ENCODE results near the gene ENPEP. TPM values are rescaled to one million over a fixed set of nuclear protein-coding genes. Genes with fewer than 3 reads are reported as not detected.
A peak's percentile ranks its signal among the peaks of the same experiment; 100 is the strongest.
"Not testable (repeated sequence)": the region's sequence is repeated elsewhere in the genome, so short reads cannot be mapped to it uniquely, and the experiment has no call there.

The ENPEP gene
- total RNA-seq, 1 donor from 2014 or later, result 15.3 TPM

GRCh38 chr4:110483516-110483915 lies 7.6 kb downstream of the ENPEP start:
- Mint-ChIP-seq H3K4me1 (peaks cover 71% of the 10 kb centered on the region), H3K9me3 (no peaks in the 10 kb centered on the region), H3K36me3 (no peaks in the 10 kb centered on the region), H3K27me3 (ENCODE audit: low read depth) (no peaks in the 10 kb centered on the region), H3K27ac (peak overlapping the region; percentile 58), H3K4me3 (no peak overlapping the region)
- DNase-seq (ENCODE audit: low spot score in 2 of 2, unreplicated experiment in 2 of 2), result no peak
- TF ChIP-seq CTCF (IDR thresholded peaks at IDR 0.05; ENCODE audit: unreplicated experiment), result no peak

- Mint-ChIP-seq H3K36me3 (no peaks in the 10 kb centered on the region), H3K9me3 (no peaks in the 10 kb centered on the region), H3K4me3 (no peak overlapping the region), H3K4me1 (peaks cover 77% of the 10 kb centered on the region), H3K27me3 (ENCODE audit: low read depth) (no peaks in the 10 kb centered on the region), H3K27ac (peak overlapping the region; percentile 64)
- TF ChIP-seq CTCF (IDR thresholded peaks at IDR 0.05; ENCODE audit: unreplicated experiment), result no peak
- DNase-seq (ENCODE audit: low spot score in 2 of 2, unreplicated experiment in 2 of 2), result no peak
Measured at GRCh38 chr4:110484029-110484428, 8.1 kb downstream of the ENPEP start.

- DNase-seq (ENCODE audit: low spot score in 2 of 2, unreplicated experiment in 2 of 2), result no peak
- Mint-ChIP-seq H3K4me3 (no peak overlapping the region), H3K27ac (peak overlapping the region; percentile 90), H3K4me1 (peaks cover 81% of the 10 kb centered on the region), H3K36me3 (no peaks in the 10 kb centered on the region), H3K27me3 (ENCODE audit: low read depth) (no peaks in the 10 kb centered on the region), H3K9me3 (no peaks in the 10 kb centered on the region)
- TF ChIP-seq CTCF (IDR thresholded peaks at IDR 0.05; ENCODE audit: unreplicated experiment), result no peak
Measured at GRCh38 chr4:110484767-110485166, 8.8 kb downstream of the ENPEP start.

- H3K4me3 Mint-ChIP-seq, result no peak overlapping the region
- H3K4me1 Mint-ChIP-seq, result peaks cover 76% of the 10 kb centered on the region
- H3K27me3 Mint-ChIP-seq (ENCODE audit: low read depth), result no peaks in the 10 kb centered on the region
- no peak for DNase-seq (ENCODE audit: low spot score in 2 of 2, unreplicated experiment in 2 of 2)
- peak overlapping the region; percentile 90 for H3K27ac Mint-ChIP-seq
- no peak for TF ChIP-seq CTCF (IDR thresholded peaks at IDR 0.05; ENCODE audit: unreplicated experiment)
- no peaks in the 10 kb centered on the region for H3K9me3 Mint-ChIP-seq
- no peaks in the 10 kb centered on the region for H3K36me3 Mint-ChIP-seq
Measured at GRCh38 chr4:110485452-110485851, 9.5 kb downstream of the ENPEP start.

- no peaks in the 10 kb centered on the region for H3K9me3 Mint-ChIP-seq
- DNase-seq (ENCODE audit: low spot score in 2 of 2, unreplicated experiment in 2 of 2), result no peak
- no peaks in the 10 kb centered on the region for H3K27me3 Mint-ChIP-seq (ENCODE audit: low read depth)
- no peak for TF ChIP-seq CTCF (IDR thresholded peaks at IDR 0.05; ENCODE audit: unreplicated experiment)
- H3K36me3 Mint-ChIP-seq, result no peaks in the 10 kb centered on the region
- H3K4me3 Mint-ChIP-seq, result peak overlapping the region; percentile 21
- H3K27ac Mint-ChIP-seq, result peak overlapping the region; percentile 92
- peaks cover 71% of the 10 kb centered on the region for H3K4me1 Mint-ChIP-seq
Measured at GRCh38 chr4:110486256-110486655, 10.3 kb downstream of the ENPEP start.

- H3K9me3 Mint-ChIP-seq; DNase-seq (ENCODE audit: low spot score in 2 of 2, unreplicated experiment in 2 of 2); H3K36me3 Mint-ChIP-seq; H3K27me3 Mint-ChIP-seq (ENCODE audit: low read depth): not testable (repeated sequence)
- Mint-ChIP-seq H3K4me1 (peaks cover 66% of the 10 kb centered on the region), H3K4me3 (peak overlapping the region; percentile 21), H3K27ac (peak overlapping the region; percentile 92)
Measured at GRCh38 chr4:110486850-110487249, 10.9 kb downstream of the ENPEP start.
